HEK293 (cell line): ENCODE measurements around the gene IL11.
"Not testable (repeated sequence)": the region's sequence is repeated elsewhere in the genome, so short reads cannot be mapped to it uniquely, and the experiment has no call there.

ENCODE experiments used
- CTCF ChIA-PET: fragments of 350-600 bp; formaldehyde crosslinking; extraction: SDS; loops from one replicate; lab custom pipeline; 2021; ENCODE audit warnings: antibody characterized with exemption; lab: Yijun Ruan, JAX
- POLR2A ChIA-PET: fragments of 300-600 bp; formaldehyde crosslinking; extraction: SDS; loops from one replicate; lab custom pipeline; 2020; ENCODE audit warnings: antibody characterized with exemption, inconsistent platforms; lab: Yijun Ruan, JAX
- H3K27ac ChIP-seq: fragments of 200-500 bp; sonication (Bioruptor generic); 2 replicates; pipeline ENCODE4 v1.5.1; 2014; ENCODE audit warnings: low read depth, low read length, control low read depth, inconsistent platforms; ENCODE audit errors: extremely low read depth
- H3K36me3 ChIP-seq, 2 experiments: fragments of 200-500 bp in 1 of 2; sonication (Bioruptor generic) in 1 of 2; 1 replicate in 1 of 2; 2 replicates in 1 of 2; pipeline ENCODE4 v1.5.1; 2014 to 2017; ENCODE audit warnings: inconsistent platforms in 2 of 2, low read length in 2 of 2; ENCODE audit not compliant: control insufficient read depth in 2 of 2, insufficient read depth in 1 of 2
- H3K4me1 ChIP-seq: fragments of 200-500 bp; sonication (Bioruptor generic); 2 replicates; pipeline ENCODE4 v1.5.1; 2014; ENCODE audit warnings: mild to moderate bottlenecking, low read length, inconsistent platforms; ENCODE audit not compliant: control insufficient read depth, insufficient read depth
- H3K4me3 ChIP-seq: 2 replicates; pipeline ENCODE4 v1.5.1; 2011; ENCODE audit warnings: low read depth, mild to moderate bottlenecking, control low read depth, low read length, moderate library complexity
- H3K9me3 ChIP-seq: fragments of 200-500 bp; sonication (Bioruptor generic); 2 replicates; pipeline ENCODE4 v1.5.1; 2014; ENCODE audit warnings: low read depth, low read length, inconsistent platforms; ENCODE audit not compliant: control insufficient read depth, insufficient read depth
- GLIS1 ChIP-seq: fragments of 450-650 bp; formaldehyde crosslinking; IDR thresholded peaks from 2 replicates; pipeline ENCODE4 v1.5.1; 2016; ENCODE audit warnings: missing biosample characterization, missing genetic modification characterization
- HOXC10 ChIP-seq: sonication (generic); formaldehyde crosslinking; IDR thresholded peaks from 2 replicates; pipeline ENCODE4 v1.8.1; 2023; ENCODE audit warnings: mild to moderate bottlenecking, missing genetic modification reagents
- MEIS1 ChIP-seq: sonication (generic); formaldehyde crosslinking; IDR thresholded peaks from 2 replicates; pipeline ENCODE4 v1.8.1; 2022; ENCODE audit warnings: missing genetic modification reagents, mild to moderate bottlenecking, borderline replicate concordance
- SP2 ChIP-seq: fragments of 450-650 bp; formaldehyde crosslinking; IDR thresholded peaks from 2 replicates; pipeline ENCODE4 v1.5.1; 2016; ENCODE audit warnings: missing biosample characterization, missing genetic modification characterization
- YY1 ChIP-seq: fragments of 450-650 bp; formaldehyde crosslinking; IDR thresholded peaks from 2 replicates; pipeline ENCODE4 v1.5.1; 2018; ENCODE audit warnings: missing biosample characterization, missing genetic modification characterization
- ZBTB44 ChIP-seq: fragments of 450-650 bp; IDR thresholded peaks from 2 replicates; pipeline ENCODE4 v1.5.1; 2018; ENCODE audit warnings: missing biosample characterization, mild to moderate bottlenecking, missing genetic modification characterization
- ZBTB6 ChIP-seq: fragments of 450-650 bp; formaldehyde crosslinking; IDR thresholded peaks from 2 replicates; pipeline ENCODE4 v1.5.1; 2017; ENCODE audit warnings: missing biosample characterization, missing genetic modification characterization
- ZFHX2 ChIP-seq: fragments of 450-650 bp; formaldehyde crosslinking; conservative IDR thresholded peaks from 2 replicates; pipeline ENCODE4 v1.5.1; 2016; ENCODE audit warnings: missing biosample characterization, missing genetic modification characterization
- ZNF121 ChIP-seq: fragments of 450-650 bp; formaldehyde crosslinking; IDR thresholded peaks from 2 replicates; pipeline ENCODE4 v1.5.1; 2016; ENCODE audit warnings: missing biosample characterization, missing genetic modification characterization
- ZNF133 ChIP-seq: fragments of 450-650 bp; formaldehyde crosslinking; IDR thresholded peaks from 2 replicates; pipeline ENCODE4 v1.5.1; 2016; ENCODE audit warnings: missing biosample characterization, missing genetic modification characterization
- ZNF148 ChIP-seq: fragments of 450-650 bp; formaldehyde crosslinking; IDR thresholded peaks from 2 replicates; pipeline ENCODE4 v1.5.0; 2017; ENCODE audit warnings: missing biosample characterization, missing genetic modification characterization, borderline replicate concordance
- ZNF335 ChIP-seq: fragments of 450-650 bp; formaldehyde crosslinking; conservative IDR thresholded peaks from 2 replicates; pipeline ENCODE4 v1.5.1; 2016; ENCODE audit warnings: missing biosample characterization, missing genetic modification characterization
- ZNF501 ChIP-seq: fragments of 450-650 bp; formaldehyde crosslinking; IDR thresholded peaks from 2 replicates; pipeline ENCODE4 v1.5.1; 2016; ENCODE audit warnings: missing biosample characterization, missing genetic modification characterization
- ZNF549 ChIP-seq: fragments of 450-650 bp; IDR thresholded peaks from 2 replicates; pipeline ENCODE4 v1.5.1; 2018; ENCODE audit warnings: missing biosample characterization, missing genetic modification characterization, mild to moderate bottlenecking, inconsistent platforms, moderate library complexity
- ZNF626 ChIP-seq: fragments of 450-650 bp; sonication (Bioruptor Pico); formaldehyde crosslinking; IDR thresholded peaks from 2 replicates; pipeline ENCODE4 v1.5.1; 2018; ENCODE audit warnings: missing biosample characterization, missing genetic modification characterization, inconsistent platforms
- ZSCAN23 ChIP-seq: fragments of 450-650 bp; formaldehyde crosslinking; IDR thresholded peaks from 2 replicates; pipeline ENCODE4 v1.5.1; 2016; ENCODE audit warnings: missing biosample characterization, missing genetic modification characterization
- ZSCAN30 ChIP-seq: fragments of 450-650 bp; IDR thresholded peaks from 2 replicates; pipeline ENCODE4 v1.5.1; 2018; ENCODE audit warnings: missing biosample characterization, mild to moderate bottlenecking, missing genetic modification characterization, moderate library complexity
- TF ChIP-seq, protein P1 (sequence below): fragments of 450-650 bp; IDR thresholded peaks from 2 replicates; pipeline ENCODE4 v1.5.1; 2018; ENCODE audit warnings: missing biosample characterization, missing genetic modification characterization
- TF ChIP-seq, protein P2 (sequence below): fragments of 450-650 bp; formaldehyde crosslinking; IDR thresholded peaks from 2 replicates; pipeline ENCODE4 v1.5.1; 2016; ENCODE audit warnings: missing biosample characterization, missing genetic modification characterization
- TF ChIP-seq, protein P3 (sequence below): fragments of 450-650 bp; formaldehyde crosslinking; IDR thresholded peaks from 2 replicates; pipeline ENCODE4 v1.5.1; 2016; ENCODE audit warnings: missing biosample characterization, missing genetic modification characterization

Gene IL11

DNA sequence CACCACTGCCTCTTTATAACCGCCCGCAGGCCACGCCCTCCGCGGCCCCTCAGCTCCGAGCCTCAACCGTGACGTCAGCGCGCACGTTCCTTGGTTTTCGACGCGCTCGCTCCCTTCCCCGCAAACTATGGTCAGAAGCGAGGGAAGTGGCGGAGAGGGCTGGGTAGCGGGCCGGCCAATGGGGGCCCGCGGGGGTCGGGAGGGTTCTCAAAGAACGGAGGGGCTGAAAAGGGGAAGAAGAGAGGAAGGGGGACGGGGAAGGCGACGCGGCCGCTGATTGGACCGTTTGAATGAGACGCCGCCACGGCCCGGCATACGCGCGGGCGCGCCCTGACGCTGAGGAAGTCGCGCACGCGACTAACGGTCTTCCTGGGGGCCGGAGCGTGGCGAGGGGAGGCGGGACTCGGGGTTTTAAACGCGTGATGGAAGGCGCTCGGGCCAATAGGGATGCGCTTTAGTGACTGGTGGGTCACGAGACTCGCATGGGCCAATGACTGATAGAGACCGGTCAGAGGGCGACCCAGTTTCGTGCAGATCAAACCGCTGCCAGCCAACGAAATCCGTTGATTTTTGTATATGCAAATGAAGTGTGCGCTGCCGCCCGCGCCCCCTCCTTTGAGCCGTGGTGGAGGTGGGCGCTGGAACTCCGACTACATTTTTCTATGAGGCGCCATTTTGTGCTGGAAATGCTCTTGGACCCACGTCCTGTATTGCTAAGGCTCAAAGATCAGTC lies 37.7 kb upstream of the IL11 start (continued):
- TF ChIP-seq ZNF501 (tag by site-specific recombination), result peak; percentile 86

GRCh38 chr19:55407550-55407799 lies 37.2 kb upstream of the IL11 start, which contains the start of gene UBE2S:
UBE2S (minus strand) TSS chr19:55407788; CDS start chr19:55407589, 199 bp downstream.
- POLR2A ChIA-PET, result interaction anchor here (0.6 to 3.4 kb wide), 66 partner anchors 8 to 959 kb away, joined by 3 to 78 read pairs (median 5); partner anchors contain the start of genes BRSK1, CCDC106, DNAAF3 and FIZ1
- H3K4me1 ChIP-seq, H3K9me3 ChIP-seq, CTCF ChIA-PET: not testable (repeated sequence)
- TF ChIP-seq ZSCAN30 (tag by site-specific recombination) (peak; percentile 52; the same call in 1 of the 2 replicates), YY1 (peak; percentile 2; the same call in 1 of the 2 replicates), HOXC10 (CRISPR knock-in tag) (0 out of 2 replicates have a peak, but pooled peaks have one; percentile 89), ZBTB44 (tag by site-specific recombination) (0 out of 2 replicates have a peak, but pooled peaks have one; percentile 3), ZNF549 (tag by site-specific recombination) (peak; percentile 8; the same call in 1 of the 2 replicates), ZNF626 (tag by site-specific recombination) (0 out of 2 replicates have a peak, but pooled peaks have one; percentile 41), ZBTB6 (tag by site-specific recombination) (0 out of 2 replicates have a peak, but pooled peaks have one; percentile 8), MEIS1 (CRISPR knock-in tag) (0 out of 2 replicates have a peak, but pooled peaks have one; percentile 29)
- TF ChIP-seq, protein P1, sequence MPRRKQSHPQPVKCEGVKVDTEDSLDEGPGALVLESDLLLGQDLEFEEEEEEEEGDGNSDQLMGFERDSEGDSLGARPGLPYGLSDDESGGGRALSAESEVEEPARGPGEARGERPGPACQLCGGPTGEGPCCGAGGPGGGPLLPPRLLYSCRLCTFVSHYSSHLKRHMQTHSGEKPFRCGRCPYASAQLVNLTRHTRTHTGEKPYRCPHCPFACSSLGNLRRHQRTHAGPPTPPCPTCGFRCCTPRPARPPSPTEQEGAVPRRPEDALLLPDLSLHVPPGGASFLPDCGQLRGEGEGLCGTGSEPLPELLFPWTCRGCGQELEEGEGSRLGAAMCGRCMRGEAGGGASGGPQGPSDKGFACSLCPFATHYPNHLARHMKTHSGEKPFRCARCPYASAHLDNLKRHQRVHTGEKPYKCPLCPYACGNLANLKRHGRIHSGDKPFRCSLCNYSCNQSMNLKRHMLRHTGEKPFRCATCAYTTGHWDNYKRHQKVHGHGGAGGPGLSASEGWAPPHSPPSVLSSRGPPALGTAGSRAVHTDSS (tag by site-specific recombination), result 0 out of 2 replicates have a peak, but pooled peaks have one; percentile 13
- Histone ChIP-seq H3K4me3 (peak within 1 kb of the TSS; percentile 96), H3K27ac (peak within 1 kb of the TSS; percentile 99), H3K36me3 (peaks cover 33 to 44% of the 10 kb centered on the region in 2 experiments)

DNA sequence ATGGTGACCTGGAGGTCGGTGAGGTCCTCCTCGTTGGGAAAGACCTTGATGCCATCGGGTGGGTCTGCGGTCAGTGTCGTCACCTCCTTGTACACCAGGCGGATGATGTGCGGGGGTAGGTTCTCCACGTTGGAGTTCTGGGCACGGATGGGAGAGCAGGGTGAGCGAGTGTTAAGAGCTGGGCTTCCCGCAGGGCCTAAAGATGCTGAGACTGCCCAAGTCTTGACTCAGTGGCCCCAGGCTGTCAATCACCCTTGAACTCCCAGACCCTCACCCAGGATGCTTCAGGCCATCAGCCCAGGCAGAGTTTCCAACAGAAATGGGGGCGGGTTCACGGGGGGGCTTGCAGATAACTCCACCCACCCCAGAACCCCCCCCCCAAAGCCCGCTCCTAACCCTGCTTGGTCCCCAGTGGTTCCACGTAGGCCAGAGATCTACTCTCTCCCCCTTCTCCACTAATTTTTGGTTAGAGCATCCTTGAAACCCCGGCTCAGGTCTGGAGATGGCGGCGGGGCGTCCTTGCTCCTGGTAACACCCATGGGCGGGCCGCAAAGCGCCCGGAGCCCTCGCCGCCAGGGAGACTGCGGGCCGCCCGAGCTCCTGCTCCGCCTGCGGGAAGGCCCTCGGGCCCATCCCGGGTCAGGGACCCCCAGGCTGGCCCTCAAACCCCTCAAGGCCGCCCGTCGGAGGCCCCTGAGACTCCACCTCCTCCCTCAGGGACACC lies 36.7 kb upstream of the IL11 start:
- POLR2A ChIA-PET, result interaction anchor here (0.5 to 3.4 kb wide), 50 partner anchors 8 to 290 kb away, joined by 3 to 78 read pairs (median 6); partner anchors contain the start of genes BRSK1, CCDC106, DNAAF3 and FIZ1
- CTCF ChIA-PET, result interaction anchor here (0.6 kb wide), 2 partner anchors 38 to 56 kb away, joined by 3 read pairs; no protein-coding TSS in a partner anchor
- Histone ChIP-seq H3K27ac (peak overlapping the region; percentile 99), H3K4me1 (peaks cover 9% of the 10 kb centered on the region), H3K9me3 (no peaks in the 10 kb centered on the region), H3K4me3 (peak overlapping the region; percentile 96), H3K36me3 (peaks cover 38 to 49% of the 10 kb centered on the region in 2 experiments)
- TF ChIP-seq ZSCAN23 (tag by site-specific recombination) (no peak), ZNF121 (tag by site-specific recombination) (no peak), ZFHX2 (peak; percentile 27; the same call in 1 of the 2 replicates), SP2 (tag by site-specific recombination) (peak; percentile 6), ZNF335 (tag by site-specific recombination) (peak; percentile 31; the same call in 1 of the 2 replicates), ZNF133 (no peak), ZNF148 (tag by site-specific recombination) (no peak), GLIS1 (tag by site-specific recombination) (peak; percentile 34; the same call in 1 of the 2 replicates), YY1 (0 out of 2 replicates have a peak, but pooled peaks have one; percentile 35)
- TF ChIP-seq, protein P2, sequence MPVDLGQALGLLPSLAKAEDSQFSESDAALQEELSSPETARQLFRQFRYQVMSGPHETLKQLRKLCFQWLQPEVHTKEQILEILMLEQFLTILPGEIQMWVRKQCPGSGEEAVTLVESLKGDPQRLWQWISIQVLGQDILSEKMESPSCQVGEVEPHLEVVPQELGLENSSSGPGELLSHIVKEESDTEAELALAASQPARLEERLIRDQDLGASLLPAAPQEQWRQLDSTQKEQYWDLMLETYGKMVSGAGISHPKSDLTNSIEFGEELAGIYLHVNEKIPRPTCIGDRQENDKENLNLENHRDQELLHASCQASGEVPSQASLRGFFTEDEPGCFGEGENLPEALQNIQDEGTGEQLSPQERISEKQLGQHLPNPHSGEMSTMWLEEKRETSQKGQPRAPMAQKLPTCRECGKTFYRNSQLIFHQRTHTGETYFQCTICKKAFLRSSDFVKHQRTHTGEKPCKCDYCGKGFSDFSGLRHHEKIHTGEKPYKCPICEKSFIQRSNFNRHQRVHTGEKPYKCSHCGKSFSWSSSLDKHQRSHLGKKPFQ (tag by site-specific recombination), result no peak
- TF ChIP-seq, protein P3, sequence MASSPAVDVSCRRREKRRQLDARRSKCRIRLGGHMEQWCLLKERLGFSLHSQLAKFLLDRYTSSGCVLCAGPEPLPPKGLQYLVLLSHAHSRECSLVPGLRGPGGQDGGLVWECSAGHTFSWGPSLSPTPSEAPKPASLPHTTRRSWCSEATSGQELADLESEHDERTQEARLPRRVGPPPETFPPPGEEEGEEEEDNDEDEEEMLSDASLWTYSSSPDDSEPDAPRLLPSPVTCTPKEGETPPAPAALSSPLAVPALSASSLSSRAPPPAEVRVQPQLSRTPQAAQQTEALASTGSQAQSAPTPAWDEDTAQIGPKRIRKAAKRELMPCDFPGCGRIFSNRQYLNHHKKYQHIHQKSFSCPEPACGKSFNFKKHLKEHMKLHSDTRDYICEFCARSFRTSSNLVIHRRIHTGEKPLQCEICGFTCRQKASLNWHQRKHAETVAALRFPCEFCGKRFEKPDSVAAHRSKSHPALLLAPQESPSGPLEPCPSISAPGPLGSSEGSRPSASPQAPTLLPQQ (tag by site-specific recombination), result no peak
